Stimulated activated CD8-positive, alpha-beta memory T cell treated with anti-CD3 and anti-CD28 coated beads, Interleukin-12 subunit alpha, Interleukin-12 subunit beta, amount 100 ng/mL, for 4 hours (primary cell): ENCODE results near the gene PADI4.
"Not testable (repeated sequence)": the region's sequence is repeated elsewhere in the genome, so short reads cannot be mapped to it uniquely, and the experiment has no call there.

Experiments
- DNase-seq: peaks from one replicate; pipeline ENCODE4 v3.0.0-alpha.2; 2020; ENCODE audit warnings: low read depth

The PADI4 gene

GRCh38 chr1:17397910-17398695 lies 90.1 kb downstream of the PADI4 start:
- no peak for DNase-seq

GRCh38 chr1:17400725-17401341 lies 92.8 kb downstream of the PADI4 start:
- no peak for DNase-seq

GRCh38 chr1:17401841-17402240 lies 93.8 kb downstream of the PADI4 start:
- no peak for DNase-seq

GRCh38 chr1:17403081-17403480 lies 95.1 kb downstream of the PADI4 start:
- no peak for DNase-seq

GRCh38 chr1:17404034-17404684 lies 96.2 kb downstream of the PADI4 start:
- DNase-seq = no peak

GRCh38 chr1:17404820-17405219 lies 96.8 kb downstream of the PADI4 start:
- DNase-seq = no peak

- DNase-seq = no peak
Measured at GRCh38 chr1:17405898-17406759, 98.1 kb downstream of the PADI4 start.

GRCh38 chr1:17406760-17407475 lies 98.9 kb downstream of the PADI4 start:
- DNase-seq = not testable (repeated sequence)

- DNase-seq = not testable (repeated sequence)
Measured at GRCh38 chr1:17407786-17408514, 100.0 kb downstream of the PADI4 start.

GRCh38 chr1:17409391-17409811 lies 101.4 kb downstream of the PADI4 start:
- no peak for DNase-seq

GRCh38 chr1:17412093-17412870 lies 104.3 kb downstream of the PADI4 start:
- no peak for DNase-seq
